GM21390 (cell line): Measurements from ENCODE around the gene SETBP1.

Source experiments
- ATAC-seq: cut with Tn5 transposase; IDR thresholded peaks from one replicate; pipeline ENCODE4 v1.9.1; 2021; ENCODE audit not compliant: unreplicated experiment

SETBP1 gene

DNA sequence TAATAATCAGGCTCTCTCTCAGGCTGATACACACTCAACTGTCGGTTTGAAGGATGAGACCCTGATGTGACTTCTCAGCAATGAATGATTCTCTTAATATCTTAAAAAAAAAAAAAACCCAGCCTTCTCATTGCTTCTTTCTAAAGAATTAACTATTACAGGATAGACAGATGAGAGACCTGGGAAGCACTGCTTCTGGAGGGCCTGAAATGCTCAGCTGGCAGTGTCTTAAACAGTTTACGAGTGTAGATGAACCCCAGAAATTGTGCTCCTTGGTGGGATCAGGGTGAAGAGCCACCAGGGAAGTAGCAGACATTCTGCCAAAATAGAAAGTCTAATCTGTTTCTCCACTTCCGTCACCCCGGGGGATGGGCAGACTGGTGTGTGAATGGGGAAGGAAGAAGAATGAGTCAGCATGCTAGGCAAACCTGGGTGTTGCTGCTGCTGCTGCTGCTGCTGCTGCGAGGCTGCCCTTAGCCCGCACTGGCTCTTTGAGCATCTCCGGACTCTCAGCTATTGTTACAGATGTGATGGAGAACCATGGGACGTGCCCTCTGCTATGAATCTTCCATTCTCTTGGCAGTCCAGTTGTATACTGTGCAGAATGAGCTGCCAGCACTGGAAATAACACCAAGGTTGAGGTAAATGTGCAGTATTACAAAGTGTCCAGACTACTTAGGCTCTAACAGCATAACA lies 158.4 kb downstream of the SETBP1 start:
- peak; percentile 98 for ATAC-seq

GRCh38 chr18:44840058-44840790 lies 159.5 kb downstream of the SETBP1 start:
- ATAC-seq = no peak

DNA sequence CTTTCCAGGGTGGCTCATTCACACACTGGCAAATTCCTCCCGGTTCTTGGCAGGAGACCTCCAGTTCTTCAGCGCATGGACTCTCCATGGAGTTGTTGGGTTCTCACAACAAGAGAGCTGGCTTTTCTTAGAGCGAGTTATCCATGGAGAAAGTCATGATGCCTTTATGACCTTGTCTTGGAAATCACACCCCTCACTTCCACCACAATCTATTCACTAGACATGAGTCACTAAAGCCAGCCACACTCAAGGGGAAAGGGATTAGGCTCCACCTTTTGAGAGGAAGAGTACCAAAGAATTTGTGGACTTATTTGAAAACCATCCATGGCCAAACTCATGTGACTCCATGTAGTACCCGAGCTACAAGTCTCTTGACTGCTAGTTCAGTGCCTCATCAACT lies 160.5 kb downstream of the SETBP1 start:
- ATAC-seq = no peak

GRCh38 chr18:44841752-44842587 lies 161.3 kb downstream of the SETBP1 start:
- ATAC-seq = no peak

DNA sequence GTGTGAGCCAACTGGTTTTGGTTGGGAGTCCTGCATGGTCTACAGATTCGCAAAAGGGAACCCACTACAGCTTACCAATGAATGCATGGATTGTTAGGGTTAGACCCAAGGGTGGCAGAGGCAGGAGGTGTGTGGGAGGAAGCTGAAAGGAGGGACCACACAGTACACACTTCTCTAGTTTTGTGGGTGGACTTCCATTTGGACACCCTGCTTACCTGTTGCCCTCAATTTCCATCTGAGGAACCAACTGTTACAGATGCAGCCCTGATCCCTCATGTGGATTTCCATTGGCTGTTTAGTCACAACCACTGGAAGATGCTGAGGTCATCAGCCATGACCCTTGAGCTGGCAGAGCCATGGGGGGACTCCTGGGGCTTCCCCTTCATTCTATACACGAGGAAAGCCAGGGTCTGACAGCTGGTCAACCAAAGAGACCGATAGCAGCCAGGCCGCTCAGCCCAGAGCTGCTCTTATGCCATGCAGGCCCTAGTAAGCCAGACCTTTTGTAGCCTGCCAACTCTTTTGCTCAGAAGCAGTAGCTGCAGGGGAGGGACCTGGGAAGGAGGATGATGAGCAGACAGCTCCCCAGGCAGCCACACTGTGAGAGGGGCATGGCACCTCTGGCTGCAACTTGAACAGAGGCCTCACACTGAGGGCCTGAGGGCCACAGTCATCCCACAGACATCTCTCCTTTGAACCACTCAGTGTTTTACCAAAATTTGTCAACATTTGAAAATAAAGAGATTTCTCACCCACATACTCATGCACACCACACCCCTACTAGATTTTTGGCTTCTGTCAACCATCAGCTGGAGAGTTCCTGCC lies 162.1 kb downstream of the SETBP1 start:
- ATAC-seq = no peak

DNA sequence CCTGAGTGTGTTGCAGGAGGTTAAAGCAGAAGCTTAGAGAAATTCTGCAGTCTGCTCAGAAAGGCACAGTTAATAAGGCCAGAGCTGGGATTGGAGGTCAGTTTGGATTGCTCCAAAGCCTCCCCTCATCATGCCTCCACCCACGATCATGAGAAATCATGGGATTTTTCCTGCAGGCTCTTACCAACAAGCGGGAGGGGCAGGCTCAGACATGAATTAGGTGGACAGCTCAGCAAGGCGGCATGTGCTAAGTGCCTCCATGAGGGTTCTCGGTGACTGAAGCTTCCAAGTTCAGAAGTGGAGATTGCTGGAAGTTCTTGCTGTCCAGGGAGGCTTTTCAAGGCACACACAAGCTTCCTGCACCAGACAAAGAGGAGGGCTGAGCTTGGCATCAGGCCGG lies 163.8 kb downstream of the SETBP1 start:
- ATAC-seq = no peak

DNA sequence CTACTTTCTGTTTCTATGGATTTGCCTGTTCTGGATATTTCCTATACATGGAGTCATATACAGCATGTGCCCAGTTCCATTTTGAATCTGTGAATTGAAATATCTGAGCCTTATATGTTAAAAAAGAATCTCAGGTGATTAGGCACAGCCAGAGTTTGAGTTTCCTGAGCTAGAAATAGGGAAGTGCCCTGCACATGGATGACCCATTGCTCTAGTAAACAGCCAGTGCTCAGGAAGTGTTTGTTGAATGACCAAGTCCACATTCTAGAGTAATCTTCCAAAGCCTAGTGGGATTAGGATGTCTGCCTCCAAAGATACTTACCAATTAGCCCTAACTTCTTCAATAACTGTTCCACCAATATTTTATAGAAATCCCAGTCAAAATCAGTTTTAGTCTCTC lies 165.8 kb downstream of the SETBP1 start:
- ATAC-seq = no peak

GRCh38 chr18:44848644-44849335 lies 168.1 kb downstream of the SETBP1 start:
- ATAC-seq = no peak

DNA sequence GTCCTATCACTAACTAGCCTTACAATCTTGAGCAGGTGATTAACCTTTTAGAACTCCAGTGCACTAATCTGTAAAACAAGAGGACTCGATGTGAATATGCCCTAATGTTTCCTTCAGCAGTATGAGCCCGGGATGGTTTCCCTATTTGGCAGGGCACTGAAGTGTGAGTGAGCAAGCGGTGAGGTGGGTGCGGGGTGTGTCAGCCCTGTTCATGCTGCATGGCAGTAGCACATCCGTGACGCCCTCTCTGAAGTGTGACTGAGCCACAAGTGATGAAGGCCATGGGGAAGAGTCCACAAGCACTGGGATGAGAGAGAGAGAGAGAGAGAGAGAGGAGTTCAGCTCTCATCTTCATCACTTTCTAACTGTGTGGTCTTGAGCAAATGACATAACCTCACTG lies 168.7 kb downstream of the SETBP1 start:
- no peak for ATAC-seq

DNA sequence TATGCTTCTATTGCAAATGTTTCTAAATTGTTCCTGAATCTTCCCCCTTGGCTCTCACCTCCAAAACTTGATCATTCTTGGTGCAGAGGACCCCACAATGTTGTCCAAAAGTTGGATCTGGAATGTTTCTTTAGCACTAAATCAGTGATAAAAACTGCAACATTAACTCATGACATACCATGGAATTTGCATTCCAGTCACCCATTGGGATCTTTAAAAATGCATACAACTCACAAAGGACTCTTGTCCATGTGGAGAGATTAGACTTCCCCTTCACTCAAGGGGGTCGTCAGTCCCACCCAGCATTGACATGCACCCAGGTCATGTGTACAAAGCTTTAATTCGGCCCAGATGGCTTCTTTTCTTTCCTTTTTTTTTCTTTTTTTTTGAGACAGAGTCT lies 169.3 kb downstream of the SETBP1 start:
- ATAC-seq = no peak

DNA sequence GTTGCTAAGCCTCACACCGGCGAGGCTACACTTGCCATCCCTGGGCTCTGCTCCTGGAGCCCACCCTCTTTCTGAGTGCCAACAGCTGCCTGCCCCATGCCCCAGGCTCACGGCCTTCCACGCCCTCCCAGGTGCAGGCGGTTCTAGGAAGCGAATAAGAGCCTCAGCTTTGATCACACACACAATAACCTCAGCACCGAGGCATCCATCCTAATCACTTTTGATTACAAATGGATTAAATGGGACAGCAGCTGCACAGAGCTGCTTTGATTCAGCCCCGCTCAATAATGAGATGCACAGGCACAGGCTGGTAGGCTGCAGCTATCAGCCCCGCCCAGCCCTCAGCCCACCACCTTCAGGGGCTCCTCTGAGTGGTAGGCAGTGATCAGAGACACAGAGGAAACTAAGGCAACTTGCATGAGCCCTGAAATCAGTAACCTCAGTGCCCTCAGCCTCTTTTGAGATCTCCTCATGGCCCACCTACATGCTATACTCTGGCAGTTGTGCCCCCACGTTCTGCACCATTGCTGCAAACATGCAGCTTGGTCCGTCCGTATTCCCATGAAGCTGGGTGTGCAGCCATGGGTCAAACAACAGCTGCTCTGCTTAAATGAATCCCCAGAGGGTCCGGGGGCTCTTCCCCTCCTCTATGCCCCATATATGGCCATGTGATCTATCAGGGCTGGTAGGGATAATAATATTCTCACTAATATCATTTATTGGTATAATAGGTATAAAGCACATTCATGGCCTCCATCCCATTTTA lies 171.4 kb downstream of the SETBP1 start:
- ATAC-seq = no peak

- ATAC-seq = no peak
Observed at GRCh38 chr18:44852818-44853217, 172.1 kb downstream of the SETBP1 start.

- ATAC-seq = no peak
Observed at GRCh38 chr18:44853430-44853829, 172.7 kb downstream of the SETBP1 start.

GRCh38 chr18:44855681-44856080 lies 175.0 kb downstream of the SETBP1 start:
- no peak for ATAC-seq

- no peak for ATAC-seq
Observed at GRCh38 chr18:44856157-44856556, 175.5 kb downstream of the SETBP1 start.

- ATAC-seq = no peak
Observed at GRCh38 chr18:44857081-44857480, 176.4 kb downstream of the SETBP1 start.

DNA sequence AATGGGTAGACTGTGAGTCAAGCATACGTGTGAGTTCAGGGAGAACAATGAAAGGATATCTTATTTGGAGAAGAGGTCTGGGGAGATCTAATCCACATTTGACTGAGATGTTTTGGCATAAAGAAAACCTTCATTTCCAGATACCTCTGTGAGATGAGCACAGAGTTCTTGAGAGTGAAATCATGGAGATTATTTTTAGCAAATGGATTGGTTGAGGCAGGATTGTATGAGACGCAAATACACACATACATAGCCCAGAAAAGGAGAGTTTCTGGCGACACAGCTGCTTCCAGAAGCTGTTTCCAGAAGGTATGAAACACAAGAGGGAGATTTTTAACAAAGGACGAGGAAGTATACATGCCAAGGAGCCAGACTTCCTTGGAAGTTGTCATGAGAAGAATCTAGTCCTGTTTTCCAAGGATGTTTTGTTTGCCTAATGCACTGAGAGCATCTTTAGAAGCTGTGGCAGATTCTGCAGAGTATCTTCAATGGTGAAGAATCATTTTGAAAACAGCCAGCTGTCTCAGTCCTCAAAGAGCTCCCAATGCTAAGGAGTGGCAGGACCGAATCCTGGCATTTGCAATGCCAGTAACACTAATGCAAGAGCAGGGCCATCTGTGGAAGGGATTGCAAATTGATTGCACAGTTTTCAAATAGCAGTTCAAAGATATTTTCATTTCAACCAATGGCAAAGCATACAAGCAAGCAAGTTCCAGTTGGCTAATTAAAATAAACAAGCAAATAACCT lies 177.2 kb downstream of the SETBP1 start:
- no peak for ATAC-seq

- ATAC-seq = no peak
Observed at GRCh38 chr18:44859263-44859662, 178.6 kb downstream of the SETBP1 start.
